Activated naive CD4-positive, alpha-beta T cell treated with anti-CD3 and anti-CD28 coated beads, Interleukin-2, amount 10 ng/mL, durations not matched to agents 7 days and 5 days (primary cell): ENCODE measurements around the gene ISCU.
A peak's percentile ranks its signal among the peaks of the same experiment; 100 is the strongest.
"Not testable (repeated sequence)": the region's sequence is repeated elsewhere in the genome, so short reads cannot be mapped to it uniquely, and the experiment has no call there.

ENCODE experiments used
- CTCF ChIA-PET: fragments of 350-600 bp; sonication (Branson Sonifier 250); formaldehyde crosslinking; loops from one replicate; lab custom pipeline; 2021; ENCODE audit warnings: antibody characterized with exemption; lab: Charles Lee
- DNase-seq: peaks from one replicate; pipeline ENCODE4 v3.0.0-alpha.2; 2020
- H3K27ac Mint-ChIP-seq: one replicate; pipeline ENCODE4 v1.8.0; 2021; ENCODE audit warnings: mild to moderate bottlenecking, moderate library complexity, mixed read lengths
- H3K27me3 Mint-ChIP-seq: one replicate; pipeline ENCODE4 v1.8.0; 2021; ENCODE audit warnings: mild to moderate bottlenecking, mixed read lengths
- H3K36me3 Mint-ChIP-seq: one replicate; pipeline ENCODE4 v1.8.0; 2021; ENCODE audit warnings: mixed read lengths
- H3K4me1 Mint-ChIP-seq: one replicate; pipeline ENCODE4 v1.8.0; 2021; ENCODE audit warnings: mixed read lengths
- H3K4me3 Mint-ChIP-seq: one replicate; pipeline ENCODE4 v1.8.0; 2021; ENCODE audit warnings: mild to moderate bottlenecking, moderate library complexity, mixed read lengths
- H3K9me3 Mint-ChIP-seq: one replicate; pipeline ENCODE4 v1.8.0; 2021; ENCODE audit warnings: mixed read lengths

ISCU gene

DNA sequence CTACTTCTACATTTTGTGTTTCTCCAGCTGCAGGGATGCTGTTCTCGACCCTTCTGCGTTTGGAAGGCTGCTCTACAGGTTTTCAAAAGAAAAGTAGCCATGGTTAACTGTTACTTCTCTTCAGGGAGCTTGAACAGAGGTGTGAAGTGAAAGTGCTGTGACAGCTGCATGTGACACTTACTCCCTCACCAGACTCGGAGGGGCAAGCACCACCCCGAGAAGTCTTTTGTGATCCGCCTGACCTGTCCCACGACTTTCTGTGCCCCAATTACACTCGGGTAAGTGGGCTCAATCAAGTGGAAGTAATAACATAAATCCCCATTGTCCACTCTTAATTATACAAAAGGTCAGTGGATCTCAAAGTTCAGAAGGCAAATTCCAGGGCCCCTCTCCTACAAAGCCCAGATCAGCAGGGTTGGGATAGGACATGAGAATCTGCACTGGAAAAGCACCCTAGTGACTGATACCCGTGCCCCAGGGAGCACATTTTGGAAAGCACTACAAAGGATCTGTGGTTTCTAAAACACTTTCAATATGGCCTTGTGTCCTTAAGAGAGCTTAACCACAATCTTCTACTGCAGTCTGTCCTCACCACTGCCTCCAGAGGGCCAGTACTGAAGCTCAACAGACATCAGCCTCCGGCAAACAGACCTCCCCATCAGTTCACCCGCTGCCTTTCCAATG, 35.8 kb upstream of the ISCU start:
- peak overlapping the region; percentile 67 for H3K27ac Mint-ChIP-seq
- CTCF ChIA-PET: no interaction called here
- no peak for DNase-seq

DNA sequence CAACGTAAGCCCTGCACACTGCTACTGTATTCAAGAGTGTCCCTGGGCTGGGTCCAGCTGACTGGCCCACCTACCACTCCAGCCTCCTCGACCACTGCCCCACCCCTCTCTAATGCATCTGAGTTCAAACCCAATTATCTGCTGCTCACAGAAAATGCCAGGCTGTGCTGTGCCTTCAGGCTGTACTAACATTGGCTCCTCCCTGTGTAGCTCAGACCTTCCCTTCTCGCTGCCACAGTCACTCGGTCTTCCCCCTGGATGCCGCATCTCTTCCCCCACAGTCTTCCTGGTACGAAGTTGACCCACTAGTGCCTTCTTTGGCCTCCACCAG, 35.3 kb upstream of the ISCU start:
- no peak for DNase-seq
- H3K36me3 Mint-ChIP-seq: peaks cover 68% of the 10 kb centered on the region
- H3K4me1 Mint-ChIP-seq: peaks cover 11% of the 10 kb centered on the region
- CTCF ChIA-PET: no interaction called here
- H3K27me3 Mint-ChIP-seq: no peaks in the 10 kb centered on the region
- H3K27ac Mint-ChIP-seq: peak overlapping the region; percentile 67
- no peak overlapping the region for H3K4me3 Mint-ChIP-seq
- no peaks in the 10 kb centered on the region for H3K9me3 Mint-ChIP-seq

More for the DNA sequence above, 35.8 kb upstream of the ISCU start:
- Mint-ChIP-seq H3K4me3 (no peak overlapping the region), H3K9me3 (no peaks in the 10 kb centered on the region), H3K27me3 (no peaks in the 10 kb centered on the region), H3K4me1 (peaks cover 11% of the 10 kb centered on the region), H3K36me3 (peaks cover 73% of the 10 kb centered on the region)

DNA sequence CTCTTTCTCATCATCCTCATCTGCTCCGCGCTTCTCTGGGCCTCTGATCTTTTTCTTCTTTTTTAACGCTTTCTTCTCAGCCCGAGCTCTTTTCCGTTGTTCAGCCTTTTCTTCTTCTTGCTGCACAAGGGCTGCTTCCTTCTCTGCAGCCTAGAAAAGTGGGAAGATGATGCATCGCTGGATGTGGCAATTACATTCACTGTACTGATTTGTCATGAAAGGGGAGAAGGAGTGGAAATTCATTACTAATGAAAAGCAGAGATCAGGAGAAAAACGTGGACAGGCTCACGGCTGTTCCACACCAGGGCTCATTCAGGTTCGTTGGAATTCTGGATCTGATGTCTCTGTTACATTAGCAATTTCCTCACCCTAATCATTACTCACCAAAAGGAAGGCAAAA, 32.2 kb upstream of the ISCU start:
- Mint-ChIP-seq H3K36me3 (peaks cover 63% of the 10 kb centered on the region), H3K4me1 (peaks cover 11% of the 10 kb centered on the region), H3K27ac (no peak overlapping the region), H3K4me3 (no peak overlapping the region), H3K27me3 (no peaks in the 10 kb centered on the region), H3K9me3 (no peaks in the 10 kb centered on the region)
- DNase-seq: no peak
- CTCF ChIA-PET: interaction anchor here (1.2 kb wide), 1 partner anchor 18 kb away, joined by 3 read pairs; no protein-coding TSS in a partner anchor

DNA sequence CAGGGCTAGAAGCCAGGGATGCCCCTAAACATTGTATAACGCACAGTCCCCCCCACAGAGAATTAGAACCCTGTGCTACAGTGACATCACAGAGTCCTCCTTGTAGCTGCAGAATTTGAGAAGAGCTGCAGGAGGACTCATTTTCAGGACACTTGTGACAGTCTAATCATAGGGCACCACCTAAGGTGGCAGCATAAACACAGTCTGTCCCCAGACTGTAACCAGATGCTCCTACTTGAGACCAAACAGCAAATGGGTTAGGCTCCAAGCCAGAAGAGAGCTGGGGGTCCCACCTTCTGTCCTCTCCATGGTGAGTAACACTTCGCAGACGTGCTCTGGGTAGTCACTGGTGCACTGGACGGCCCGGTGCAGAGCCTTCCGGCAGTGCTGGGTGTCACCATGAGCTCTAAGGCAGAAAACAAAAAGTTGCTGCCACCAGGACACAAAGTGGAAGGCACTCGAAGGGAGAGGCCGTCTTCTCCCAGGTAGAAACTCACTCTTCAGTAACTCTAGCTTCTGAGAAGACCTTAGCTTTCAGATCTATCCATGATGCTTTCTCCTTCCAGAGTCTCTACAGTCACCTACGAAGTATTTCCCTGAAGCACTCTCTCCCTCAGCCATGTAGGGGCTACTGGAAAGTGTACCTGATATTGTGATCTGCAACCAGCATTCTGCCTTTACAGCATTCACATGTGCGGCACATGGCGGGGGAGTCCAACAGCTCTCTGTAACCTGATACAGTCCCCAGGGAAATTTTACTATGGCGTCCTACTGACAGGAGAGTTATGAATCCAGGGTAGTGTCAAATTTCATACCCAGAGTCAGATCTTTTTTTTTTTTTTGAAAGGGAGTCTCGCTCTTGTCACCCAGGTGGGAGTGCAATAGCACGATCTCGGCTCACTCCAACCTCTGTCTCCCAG, 30.2 kb upstream of the ISCU start:
- H3K27ac Mint-ChIP-seq: no peak overlapping the region
- peaks cover 64% of the 10 kb centered on the region for H3K36me3 Mint-ChIP-seq
- CTCF ChIA-PET: interaction anchor here (0.7 to 1.9 kb wide), 4 partner anchors 29 to 272 kb away, joined by 3 to 4 read pairs (median 3); partner anchors contain the start of genes ISCU and SART3
- H3K4me3 Mint-ChIP-seq: no peak overlapping the region
- no peak for DNase-seq
- H3K9me3 Mint-ChIP-seq: no peaks in the 10 kb centered on the region
- H3K27me3 Mint-ChIP-seq: no peaks in the 10 kb centered on the region
- peaks cover 6% of the 10 kb centered on the region for H3K4me1 Mint-ChIP-seq

GRCh38 chr12:108538146-108538545, 24.2 kb upstream of the ISCU start:
- peak overlapping the region; percentile 55 for H3K27ac Mint-ChIP-seq
- CTCF ChIA-PET: no interaction called here
- no peak for DNase-seq
- no peaks in the 10 kb centered on the region for H3K27me3 Mint-ChIP-seq
- H3K36me3 Mint-ChIP-seq: peaks cover 61% of the 10 kb centered on the region
- H3K9me3 Mint-ChIP-seq: no peaks in the 10 kb centered on the region
- H3K4me1 Mint-ChIP-seq: no peaks in the 10 kb centered on the region
- no peak overlapping the region for H3K4me3 Mint-ChIP-seq

GRCh38 chr12:108538616-108539195, 23.7 kb upstream of the ISCU start:
- no peak for DNase-seq
- H3K4me3 Mint-ChIP-seq: no peak overlapping the region
- H3K27ac Mint-ChIP-seq: no peak overlapping the region
- no peaks in the 10 kb centered on the region for H3K27me3 Mint-ChIP-seq
- H3K4me1 Mint-ChIP-seq: no peaks in the 10 kb centered on the region
- H3K36me3 Mint-ChIP-seq: peaks cover 65% of the 10 kb centered on the region
- H3K9me3 Mint-ChIP-seq: no peaks in the 10 kb centered on the region
- CTCF ChIA-PET: no interaction called here

DNA sequence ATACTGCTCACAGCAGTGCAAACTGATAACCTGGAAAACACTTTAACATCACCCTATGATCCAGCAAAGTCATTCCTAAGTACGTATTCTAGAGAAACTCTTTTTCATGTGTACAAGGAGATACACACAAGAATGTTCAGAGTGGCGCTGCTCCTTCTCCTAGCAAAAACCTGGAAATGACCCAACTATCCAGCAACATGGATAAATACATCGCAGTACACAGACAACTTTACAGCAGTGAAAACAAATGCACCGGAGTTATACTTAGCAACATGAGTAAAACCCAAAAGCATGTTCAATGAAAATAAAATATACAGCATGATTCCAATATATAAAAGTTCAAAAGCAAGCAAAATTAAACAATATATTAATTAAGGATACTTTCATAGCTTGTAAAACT, 20.1 kb upstream of the ISCU start:
- H3K27me3 Mint-ChIP-seq: no peaks in the 10 kb centered on the region
- H3K27ac Mint-ChIP-seq: no peak overlapping the region
- CTCF ChIA-PET: no interaction called here
- H3K4me1 Mint-ChIP-seq: no peaks in the 10 kb centered on the region
- no peak overlapping the region for H3K4me3 Mint-ChIP-seq
- DNase-seq: no peak
- H3K36me3 Mint-ChIP-seq: peaks cover 57% of the 10 kb centered on the region
- no peaks in the 10 kb centered on the region for H3K9me3 Mint-ChIP-seq

DNA sequence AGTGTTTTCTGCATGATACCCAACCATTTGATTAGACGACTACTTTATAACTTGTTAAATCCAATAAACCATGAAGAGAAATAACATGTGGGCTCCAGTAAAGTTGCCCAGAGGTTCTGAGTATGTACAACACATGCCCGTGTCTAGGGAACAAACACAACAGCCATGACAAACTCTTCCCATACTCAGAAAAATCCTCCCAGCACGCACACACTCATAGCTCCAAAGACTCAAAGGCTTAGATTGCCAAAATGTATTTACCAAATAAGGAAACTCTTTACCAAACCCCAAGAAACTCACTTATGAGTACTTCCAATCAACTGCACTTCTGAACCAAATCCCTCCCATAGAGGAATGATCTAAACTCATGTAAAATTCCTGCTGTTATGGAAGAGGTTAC, 18.7 kb upstream of the ISCU start:
- Mint-ChIP-seq H3K27ac (no peak overlapping the region), H3K4me3 (no peak overlapping the region), H3K27me3 (no peaks in the 10 kb centered on the region), H3K36me3 (peaks cover 53% of the 10 kb centered on the region), H3K9me3 (no peaks in the 10 kb centered on the region), H3K4me1 (no peaks in the 10 kb centered on the region)
- CTCF ChIA-PET: no interaction called here
- no peak for DNase-seq

DNA sequence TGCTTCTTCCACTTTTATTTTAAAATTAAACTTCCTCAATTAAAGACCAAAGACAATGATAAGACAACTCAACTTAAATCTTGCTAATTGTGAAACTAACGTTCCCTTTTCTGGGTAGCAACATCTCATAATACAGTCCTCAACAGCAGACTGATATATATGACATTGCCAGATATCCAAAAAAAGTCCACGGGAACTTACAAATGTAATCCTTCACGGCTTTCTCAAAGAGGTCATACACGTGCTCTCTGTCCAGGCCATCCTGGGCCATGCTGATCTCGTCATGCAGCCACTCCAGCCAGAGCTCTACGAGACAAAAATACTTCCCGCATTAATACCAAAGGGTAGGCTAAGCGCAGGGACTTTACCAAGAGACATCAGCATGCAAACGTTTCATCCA, 14.7 kb upstream of the ISCU start:
- no peak for DNase-seq
- peaks cover 51% of the 10 kb centered on the region for H3K36me3 Mint-ChIP-seq
- peaks cover 23% of the 10 kb centered on the region for H3K4me1 Mint-ChIP-seq
- no peak overlapping the region for H3K4me3 Mint-ChIP-seq
- CTCF ChIA-PET: interaction anchor here (1.5 kb wide), 1 partner anchor 13 kb away, joined by 3 read pairs; no protein-coding TSS in a partner anchor
- H3K9me3 Mint-ChIP-seq: no peaks in the 10 kb centered on the region
- H3K27ac Mint-ChIP-seq: no peak overlapping the region
- H3K27me3 Mint-ChIP-seq: no peaks in the 10 kb centered on the region

GRCh38 chr12:108548954-108549521, 13.4 kb upstream of the ISCU start:
- Mint-ChIP-seq H3K27ac (no peak overlapping the region), H3K9me3 (no peaks in the 10 kb centered on the region), H3K36me3 (peaks cover 48% of the 10 kb centered on the region), H3K27me3 (no peaks in the 10 kb centered on the region), H3K4me1 (peaks cover 35% of the 10 kb centered on the region), H3K4me3 (no peak overlapping the region)
- CTCF ChIA-PET: interaction anchor here (1.5 kb wide), 1 partner anchor 11 kb away, joined by 3 read pairs; no protein-coding TSS in a partner anchor
- DNase-seq: no peak

- no peaks in the 10 kb centered on the region for H3K9me3 Mint-ChIP-seq
- H3K4me1 Mint-ChIP-seq: peaks cover 52% of the 10 kb centered on the region
- no peak overlapping the region for H3K27ac Mint-ChIP-seq
- H3K36me3 Mint-ChIP-seq: peaks cover 47% of the 10 kb centered on the region
- no peak for DNase-seq
- H3K4me3 Mint-ChIP-seq: no peak overlapping the region
- H3K27me3 Mint-ChIP-seq: no peaks in the 10 kb centered on the region
- CTCF ChIA-PET: no interaction called here
Observed at GRCh38 chr12:108551535-108551934, 10.9 kb upstream of the ISCU start.

GRCh38 chr12:108553799-108554198, 8.6 kb upstream of the ISCU start:
- Mint-ChIP-seq H3K27ac (peak overlapping the region; percentile 69), H3K27me3 (no peaks in the 10 kb centered on the region), H3K9me3 (no peaks in the 10 kb centered on the region), H3K4me3 (no peak overlapping the region), H3K36me3 (peaks cover 45% of the 10 kb centered on the region), H3K4me1 (peaks cover 67% of the 10 kb centered on the region)
- CTCF ChIA-PET: no interaction called here
- no peak for DNase-seq

DNA sequence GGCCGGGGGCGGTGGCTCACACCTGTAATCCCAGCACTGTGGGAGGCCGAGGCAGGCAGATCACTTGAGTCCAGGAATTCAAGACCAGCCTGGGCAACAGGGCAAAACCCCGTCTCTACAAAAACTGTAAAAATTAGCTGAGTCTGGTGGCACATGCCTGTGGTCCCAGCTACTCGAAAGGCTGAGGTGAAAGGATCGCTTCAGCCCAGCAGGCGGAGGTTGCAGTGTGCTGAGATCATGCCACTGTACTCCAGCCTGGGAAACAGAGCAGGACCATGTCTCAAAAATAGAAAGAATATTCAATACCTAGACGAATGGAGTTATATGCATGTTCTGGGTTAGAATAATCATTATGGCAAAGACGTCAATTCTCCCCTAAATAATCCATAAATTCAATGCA, 7.0 kb upstream of the ISCU start:
- CTCF ChIA-PET: interaction anchor here (3.0 kb wide), 1 partner anchor 62 kb away, joined by 13 read pairs; no protein-coding TSS in a partner anchor
- not testable (repeated sequence) for DNase-seq, H3K4me3 Mint-ChIP-seq, H3K27ac Mint-ChIP-seq, H3K27me3 Mint-ChIP-seq, H3K9me3 Mint-ChIP-seq
- peaks cover 78% of the 10 kb centered on the region for H3K4me1 Mint-ChIP-seq
- peaks cover 42% of the 10 kb centered on the region for H3K36me3 Mint-ChIP-seq
